NCI-H446 treated with DMSO at 0.1 percent for 48 hours (cell line): ENCODE measurements around the gene ZNF536.
A peak's percentile ranks its signal among the peaks of the same experiment; 100 is the strongest.
"Not testable (repeated sequence)": the region's sequence is repeated elsewhere in the genome, so short reads cannot be mapped to it uniquely, and the experiment has no call there.

Experiments used
- DNase-seq: peaks from one replicate; lab custom pipeline; 2025; lab: John Stamatoyannopoulos, UW

The ZNF536 gene

DNA sequence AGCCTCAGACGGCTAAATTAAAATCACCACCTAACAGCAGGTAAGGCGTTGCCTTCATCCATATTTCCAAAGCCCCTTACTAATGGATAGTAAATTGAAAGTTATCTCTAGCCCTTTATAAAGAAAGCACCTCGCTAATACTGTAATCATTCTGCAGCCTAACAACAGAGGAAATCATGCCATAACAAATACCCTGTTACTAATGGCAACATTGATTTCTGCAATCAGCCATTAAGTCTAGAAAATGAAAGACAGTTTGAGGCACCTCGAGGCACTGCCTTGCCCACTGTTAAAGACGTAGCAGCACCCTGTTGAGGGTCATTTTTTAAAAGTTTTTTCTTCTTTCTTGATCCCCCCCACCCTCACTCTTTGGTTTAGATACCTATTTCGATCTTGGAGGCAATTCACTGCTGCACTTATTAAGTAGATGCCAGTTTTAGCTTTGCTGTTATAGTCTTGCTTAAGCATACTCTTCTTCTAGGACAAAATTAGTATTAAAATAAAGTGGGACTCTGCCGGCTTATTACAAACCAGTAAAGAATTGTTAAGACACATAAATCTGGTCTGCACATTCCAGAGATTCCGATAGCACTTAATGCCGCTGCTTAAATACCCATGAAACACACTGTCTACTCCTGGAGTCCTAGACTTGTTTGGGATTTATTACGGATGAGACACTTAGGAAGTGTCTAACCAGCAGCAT lies 74.8 kb downstream of the ZNF536 start:
- no peak for DNase-seq

DNA sequence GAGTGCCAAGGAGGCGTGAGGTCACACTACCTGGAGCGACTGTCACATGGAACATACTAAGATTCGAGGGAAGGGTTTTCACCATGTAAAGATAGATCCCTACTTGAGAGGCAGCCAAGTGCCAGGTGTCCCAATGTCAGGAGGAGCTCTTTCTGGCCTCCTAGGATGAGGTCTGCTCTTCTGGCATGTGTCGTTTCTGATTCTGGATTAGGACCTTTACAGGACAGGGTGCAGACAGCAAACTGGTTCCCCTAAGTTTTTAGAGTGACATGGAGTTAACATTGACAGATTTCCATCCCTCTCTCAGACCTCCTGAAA lies 75.3 kb downstream of the ZNF536 start:
- DNase-seq: no peak

DNA sequence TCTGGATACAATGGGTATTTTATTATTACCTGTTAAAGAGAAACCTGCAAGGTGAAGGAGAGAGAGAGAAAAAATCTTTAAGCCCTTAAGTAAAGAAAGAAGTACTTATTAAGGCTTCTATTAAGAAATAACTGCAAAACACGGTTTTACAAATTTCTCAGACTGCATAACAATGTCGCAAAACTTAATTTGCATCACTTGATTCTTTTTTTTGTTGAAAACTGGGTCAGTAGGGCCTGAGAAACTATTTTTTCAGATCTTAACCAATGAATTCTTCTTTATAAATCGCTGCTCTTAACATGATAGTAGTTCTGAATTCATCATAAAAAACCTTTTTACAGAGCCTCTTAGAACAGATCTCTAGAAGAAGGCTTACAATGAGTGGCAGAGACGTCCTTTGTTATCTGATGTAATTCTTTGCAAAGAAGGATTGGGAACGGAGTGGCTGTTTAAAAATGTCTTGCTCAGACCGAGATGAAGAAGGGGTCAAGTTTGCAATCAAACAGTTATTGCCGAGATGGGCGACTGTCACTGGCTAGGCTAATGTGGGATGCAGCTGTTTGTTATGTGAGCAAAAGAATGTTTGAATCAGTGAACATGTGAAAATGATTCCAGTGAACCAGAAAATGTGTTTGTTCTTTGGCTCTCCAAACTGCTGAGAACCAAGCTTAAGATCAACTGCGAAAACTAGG lies 76.3 kb downstream of the ZNF536 start:
- DNase-seq: no peak

DNA sequence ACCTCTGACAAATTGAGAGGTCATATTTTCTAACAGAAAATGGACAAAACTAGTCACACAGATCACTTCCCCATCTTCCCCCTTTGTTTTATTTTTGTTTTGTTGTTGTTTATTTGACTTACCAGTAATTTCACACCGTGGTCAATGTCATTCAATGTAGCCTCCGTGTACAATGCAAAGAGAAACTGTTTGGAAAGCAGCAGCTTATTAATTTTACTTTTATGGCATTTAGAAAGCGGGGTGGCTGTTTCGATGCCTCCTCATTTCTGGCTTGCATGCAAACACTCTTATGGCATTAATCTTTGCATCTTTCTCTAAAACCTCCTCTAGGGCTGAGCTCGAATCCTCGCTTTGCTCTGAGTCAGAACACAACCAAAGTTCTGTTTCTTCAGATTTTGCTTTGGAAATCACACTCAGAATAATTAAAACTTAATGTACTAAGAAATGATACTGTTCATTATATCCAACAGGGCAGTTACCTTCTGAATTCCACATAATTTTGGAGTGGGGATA lies 77.0 kb downstream of the ZNF536 start:
- no peak for DNase-seq

DNA sequence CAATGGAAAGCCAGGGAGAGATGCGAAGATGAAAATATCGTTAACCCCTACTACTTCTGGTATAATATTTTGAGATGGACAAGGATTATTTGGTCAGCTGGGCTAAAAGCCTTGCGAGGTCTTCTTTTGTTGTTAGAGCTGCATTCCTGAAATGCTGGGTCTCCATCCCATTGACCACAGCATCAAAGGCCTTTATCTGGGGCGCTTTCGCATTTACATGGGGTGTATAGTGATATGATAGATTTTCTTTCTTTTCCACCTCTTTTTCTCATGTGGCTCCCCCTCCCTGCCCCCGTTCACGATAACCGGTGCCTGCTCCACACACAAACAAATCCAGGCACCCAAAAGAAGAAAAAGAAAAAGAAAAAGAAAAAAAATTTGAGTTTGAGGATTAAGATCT lies 77.5 kb downstream of the ZNF536 start:
- no peak for DNase-seq

DNA sequence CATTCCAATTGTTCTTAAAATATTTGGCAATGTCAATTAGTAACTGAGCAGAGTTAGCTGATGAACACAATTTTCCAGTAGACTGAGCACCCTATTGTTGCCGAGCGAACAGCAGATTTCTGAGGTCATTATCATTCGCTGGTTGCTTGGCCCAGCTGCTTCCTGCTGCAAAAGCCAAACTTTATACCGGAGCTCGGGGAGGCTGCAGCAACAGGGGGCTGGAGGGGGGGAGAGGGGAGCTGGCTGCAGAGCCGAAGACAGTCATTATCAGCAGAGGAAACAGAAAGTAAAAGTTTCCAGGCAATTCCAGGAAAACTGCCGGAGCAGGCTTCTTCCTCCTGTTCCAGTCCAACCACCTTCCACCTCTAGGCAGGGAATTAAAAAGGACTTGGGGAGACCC lies 77.9 kb downstream of the ZNF536 start:
- DNase-seq: peak; percentile 75

DNA sequence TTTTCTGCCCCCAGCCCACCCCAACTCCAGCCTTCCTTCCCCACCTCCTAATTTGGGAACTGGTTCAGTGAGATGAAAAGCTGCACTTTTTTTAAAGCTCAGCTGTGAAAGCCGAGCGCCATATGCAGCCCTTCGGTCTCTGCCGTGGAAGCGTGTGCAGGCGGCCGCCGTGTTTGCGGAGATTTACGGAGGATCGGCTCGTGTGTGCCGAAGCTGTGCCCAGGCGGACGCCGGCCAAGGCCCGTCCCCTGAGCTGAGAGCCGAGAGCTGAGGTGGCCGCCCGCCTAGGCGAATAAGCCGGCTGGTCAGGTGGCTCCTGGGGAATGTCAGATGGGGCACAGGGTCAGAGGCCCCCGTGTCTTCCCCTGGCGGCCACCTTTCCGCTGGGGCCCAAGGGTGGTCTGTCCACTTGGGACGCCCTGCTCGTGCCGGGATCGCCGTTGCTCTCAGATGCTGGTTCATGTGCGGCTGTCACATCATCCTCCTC lies 78.7 kb downstream of the ZNF536 start:
- DNase-seq: no peak

DNA sequence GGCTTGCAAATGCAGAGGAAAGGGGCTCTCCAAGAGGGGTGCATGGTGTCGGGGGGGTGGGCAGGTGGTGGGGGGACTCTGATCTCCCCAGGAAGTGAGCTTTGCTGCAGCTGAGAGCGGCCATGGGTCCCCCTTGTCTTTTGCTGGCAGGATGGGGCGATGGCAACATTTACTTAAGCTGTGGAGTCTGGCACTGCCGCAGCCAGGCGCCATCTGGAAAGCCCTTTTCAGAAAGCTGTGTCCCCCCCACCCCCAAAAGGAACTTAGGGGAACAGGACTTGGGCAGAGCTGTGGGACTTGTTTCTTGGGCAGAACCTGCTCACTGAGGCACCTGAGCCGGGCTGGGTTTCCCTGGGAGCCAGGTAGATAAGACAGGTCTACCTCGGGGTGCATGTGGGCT lies 80.7 kb downstream of the ZNF536 start:
- DNase-seq: no peak

DNA sequence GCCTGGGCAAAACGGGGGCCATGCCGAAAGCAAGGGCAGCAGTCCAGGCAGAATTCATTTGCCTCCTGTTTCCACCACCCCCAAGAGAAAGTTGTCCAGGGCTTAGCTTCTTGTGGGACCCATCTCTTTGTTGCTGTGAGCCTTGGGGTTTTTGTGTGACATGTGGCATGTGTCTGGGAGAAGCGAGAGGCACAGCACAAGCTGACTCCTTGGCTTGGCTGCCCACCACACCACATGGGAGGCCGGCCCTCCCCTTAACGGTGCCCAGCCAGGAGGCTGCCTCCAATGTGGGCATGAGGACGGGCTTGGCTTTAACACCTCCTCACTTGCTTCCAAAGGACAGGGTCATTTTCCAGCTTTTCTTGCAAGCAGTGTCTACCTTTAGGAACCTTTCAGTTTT lies 81.6 kb downstream of the ZNF536 start:
- no peak for DNase-seq

DNA sequence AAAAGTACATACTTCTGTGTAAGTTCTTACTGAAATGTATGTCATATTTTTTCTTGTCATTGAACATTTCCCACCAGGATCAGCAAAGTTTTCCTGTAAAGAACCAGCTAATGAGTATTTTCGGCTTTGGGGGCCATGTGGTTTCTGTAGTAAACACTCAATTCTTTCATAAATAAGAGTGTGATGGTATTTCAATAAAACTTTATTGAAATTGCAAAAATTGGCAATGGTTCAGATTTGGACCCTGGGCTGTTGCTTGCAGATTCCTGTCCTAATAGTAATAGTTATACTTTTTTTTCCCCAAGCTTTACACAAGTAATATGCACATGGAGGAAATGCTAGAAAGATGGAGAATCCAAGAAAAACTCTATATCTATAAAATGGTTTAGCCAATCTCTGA lies 83.7 kb downstream of the ZNF536 start:
- no peak for DNase-seq

DNA sequence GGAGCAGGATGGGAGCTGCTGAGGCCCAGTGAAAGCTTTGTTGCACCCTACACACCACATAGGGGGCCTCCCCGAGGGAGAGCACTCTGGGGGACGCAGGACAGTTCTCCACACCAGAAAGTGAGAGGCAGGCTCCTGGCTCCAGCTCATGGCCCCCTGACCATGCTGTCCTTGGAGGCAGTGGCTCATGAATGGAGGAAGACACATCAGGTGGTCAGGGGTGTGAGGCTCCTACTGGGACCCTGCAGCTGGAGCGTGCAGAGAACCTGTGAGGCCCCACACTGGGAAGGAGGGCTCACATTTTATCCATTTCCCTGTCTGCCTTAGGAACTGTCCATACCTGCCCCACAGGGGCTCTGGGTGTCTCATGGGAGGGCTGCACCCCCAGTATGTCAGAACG lies 85.3 kb downstream of the ZNF536 start:
- no peak for DNase-seq

DNA sequence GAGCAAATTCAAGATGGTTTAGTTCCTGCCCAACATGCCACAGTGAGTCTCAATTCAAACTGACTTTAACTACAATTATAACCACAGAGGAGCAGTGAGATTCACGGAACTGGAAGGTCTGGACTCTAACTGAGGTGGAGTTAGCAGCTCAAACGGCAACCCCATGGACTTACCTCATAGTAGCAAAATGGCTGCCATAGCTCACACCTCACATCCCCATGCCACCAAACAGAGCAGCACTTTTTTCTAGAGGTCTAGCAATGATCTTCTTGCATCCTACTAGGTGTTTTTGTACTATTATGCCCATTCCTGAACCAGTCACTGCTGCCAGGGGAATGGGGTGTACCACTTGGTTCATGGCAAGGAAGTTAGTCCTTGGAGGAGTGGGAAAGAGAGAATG lies 87.7 kb downstream of the ZNF536 start:
- no peak for DNase-seq

DNA sequence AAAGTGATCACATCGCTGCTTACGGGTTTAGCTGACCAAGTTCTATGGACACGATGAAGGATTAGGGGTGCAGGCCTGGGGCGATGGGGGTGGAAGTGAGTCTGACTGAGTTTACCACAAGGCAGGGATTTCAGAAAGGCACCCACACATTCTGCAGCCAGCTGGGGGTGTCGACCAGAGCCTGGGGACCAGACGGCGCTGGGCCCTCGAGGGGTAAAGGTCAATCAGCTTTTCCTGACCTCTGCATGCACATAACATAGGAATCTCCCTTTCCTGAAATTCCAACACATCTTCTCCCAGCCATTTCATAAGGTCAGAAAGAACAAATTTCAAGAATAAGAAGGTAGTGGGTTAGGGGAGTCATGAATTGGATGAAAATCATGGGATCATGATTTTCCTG lies 92.0 kb downstream of the ZNF536 start:
- DNase-seq: no peak

DNA sequence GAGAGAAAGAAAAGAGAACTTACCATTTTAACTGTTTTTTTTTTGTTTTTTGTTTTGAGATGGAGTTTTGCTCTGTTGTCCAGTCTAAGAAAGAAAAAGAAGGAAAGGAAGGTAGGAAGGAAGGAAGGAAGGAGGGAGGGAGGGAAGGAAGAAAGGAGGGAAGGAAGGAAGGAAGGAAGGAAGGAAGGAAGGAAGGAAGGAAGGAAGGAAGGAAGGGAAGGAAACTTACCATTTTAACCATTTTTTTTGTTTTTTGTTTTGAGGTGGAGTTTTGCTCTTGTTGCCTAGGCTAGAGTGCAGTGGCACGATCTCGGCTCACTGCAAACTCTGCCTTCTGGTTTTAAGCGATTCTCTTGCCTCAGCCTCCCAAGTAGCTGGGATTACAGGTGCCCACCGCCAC lies 94.4 kb downstream of the ZNF536 start:
- DNase-seq: not testable (repeated sequence)

DNA sequence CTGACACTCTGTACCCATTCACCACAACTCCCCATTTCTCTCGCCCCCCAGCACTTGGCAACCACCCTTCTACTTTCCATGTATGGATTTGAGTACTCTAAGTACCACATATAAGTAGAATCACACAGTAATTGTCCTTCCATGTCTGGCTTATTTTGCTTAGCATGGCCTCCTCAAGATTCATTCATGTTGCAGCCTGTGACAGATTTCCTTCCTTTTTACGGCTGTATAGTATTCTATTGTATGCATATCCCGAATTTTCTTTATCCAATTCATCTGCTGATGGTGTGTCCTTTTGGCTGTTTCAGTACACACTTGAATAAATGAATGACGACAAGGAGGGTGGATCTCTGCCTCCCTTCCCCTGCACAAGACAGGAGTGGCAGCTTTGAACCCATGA lies 95.1 kb downstream of the ZNF536 start:
- DNase-seq: no peak

DNA sequence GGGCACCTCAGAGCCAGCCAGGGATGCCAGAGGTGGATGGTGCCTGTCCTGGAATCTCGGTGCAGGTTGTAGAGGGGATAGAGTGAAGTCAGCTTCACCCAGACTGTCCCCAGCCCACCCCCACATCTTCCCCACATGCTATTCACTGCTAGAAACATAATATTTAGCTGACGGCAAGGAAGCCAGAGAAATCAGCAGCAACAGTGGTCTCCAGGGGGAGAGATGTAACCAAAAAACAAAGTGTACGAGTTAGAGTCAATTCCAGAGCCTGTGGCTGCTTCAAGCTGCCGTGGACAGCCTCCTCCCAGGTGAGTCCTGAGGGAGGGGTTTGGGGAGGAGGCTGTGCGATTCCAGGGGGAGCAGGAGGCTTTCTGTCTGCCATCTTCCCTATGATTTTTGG lies 97.6 kb downstream of the ZNF536 start:
- DNase-seq: no peak

DNA sequence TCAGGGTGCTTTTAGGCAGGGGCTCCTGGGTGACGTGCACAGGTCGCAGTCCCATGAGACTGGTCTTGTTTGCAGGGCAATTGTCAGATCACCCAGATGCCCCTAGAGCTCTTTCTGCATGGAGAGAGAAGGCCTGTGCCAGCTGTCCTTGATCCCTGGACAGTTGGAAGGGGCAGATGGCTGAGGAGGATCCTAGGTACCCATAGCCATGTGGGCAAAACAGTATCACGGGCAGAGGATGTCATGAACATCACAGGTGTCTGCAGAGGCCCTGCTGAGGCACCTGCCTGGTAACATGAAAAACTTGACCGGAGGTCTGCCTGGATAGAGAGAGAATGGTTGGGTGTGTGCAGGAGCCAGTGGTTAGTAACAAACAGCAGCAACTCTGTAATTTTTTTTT lies 99.3 kb downstream of the ZNF536 start:
- no peak for DNase-seq

DNA sequence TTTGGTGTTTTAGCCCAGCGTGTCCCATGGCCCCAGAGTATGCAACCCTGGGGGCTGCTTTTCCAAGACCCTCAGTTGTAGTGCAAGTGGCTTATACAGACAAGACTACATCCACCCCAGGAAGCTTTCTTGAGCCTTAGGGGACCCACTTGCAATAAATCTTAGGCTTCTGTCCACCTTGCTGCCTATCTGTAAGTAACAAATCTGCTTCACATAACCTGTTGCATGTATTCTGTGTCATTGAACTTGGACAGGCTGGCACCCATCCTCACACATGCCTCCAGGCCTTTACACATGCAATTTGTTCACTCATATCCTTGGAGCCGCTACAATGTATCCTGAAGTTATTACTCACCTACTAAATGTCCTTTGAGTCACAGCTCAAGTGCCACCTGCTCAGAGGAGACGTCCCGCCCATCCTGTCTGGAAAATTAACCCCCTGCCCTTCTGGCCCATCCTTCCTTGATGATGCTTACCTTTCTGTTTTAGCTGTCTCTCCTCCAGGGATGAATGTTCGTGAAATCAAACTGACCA lies 101.2 kb downstream of the ZNF536 start:
- no peak for DNase-seq

DNA sequence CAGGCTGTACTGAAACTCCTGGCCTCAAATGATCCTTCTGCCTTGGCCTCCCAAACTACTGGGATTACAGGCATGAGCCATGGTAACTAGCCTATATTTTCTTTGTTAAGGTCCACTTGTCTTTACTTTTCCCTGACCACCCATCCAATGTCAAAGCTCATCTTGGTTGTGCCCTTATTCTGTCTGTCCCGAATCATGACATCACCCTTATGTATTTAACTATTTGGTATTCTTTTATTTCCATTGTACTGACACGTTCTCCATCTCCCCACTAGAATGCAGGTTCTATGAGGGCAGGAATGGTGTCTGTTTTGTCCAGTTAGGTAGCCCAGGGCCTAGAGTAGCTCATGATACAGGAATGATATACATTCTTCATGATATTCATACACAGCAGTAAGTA lies 104.8 kb downstream of the ZNF536 start:
- no peak for DNase-seq

DNA sequence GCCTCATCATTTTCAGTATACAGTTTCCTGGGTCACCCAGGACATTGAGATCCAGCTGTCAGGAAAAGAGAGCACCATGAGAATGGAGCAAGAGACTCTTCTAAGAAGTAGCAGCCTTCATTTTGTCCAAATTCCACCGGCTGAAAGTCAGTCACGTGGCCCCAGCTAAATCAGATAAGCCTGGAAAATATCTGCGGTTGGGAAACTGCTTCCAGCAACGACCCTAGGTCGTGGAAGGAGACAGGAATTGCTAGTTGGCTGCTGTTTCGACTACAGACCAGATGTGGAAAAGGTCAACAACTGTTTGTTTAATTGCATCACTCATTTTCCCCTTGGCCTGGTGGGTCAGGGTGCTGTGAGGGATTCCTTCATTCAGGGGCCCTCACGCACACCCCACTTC lies 107.0 kb downstream of the ZNF536 start:
- DNase-seq: no peak

DNA sequence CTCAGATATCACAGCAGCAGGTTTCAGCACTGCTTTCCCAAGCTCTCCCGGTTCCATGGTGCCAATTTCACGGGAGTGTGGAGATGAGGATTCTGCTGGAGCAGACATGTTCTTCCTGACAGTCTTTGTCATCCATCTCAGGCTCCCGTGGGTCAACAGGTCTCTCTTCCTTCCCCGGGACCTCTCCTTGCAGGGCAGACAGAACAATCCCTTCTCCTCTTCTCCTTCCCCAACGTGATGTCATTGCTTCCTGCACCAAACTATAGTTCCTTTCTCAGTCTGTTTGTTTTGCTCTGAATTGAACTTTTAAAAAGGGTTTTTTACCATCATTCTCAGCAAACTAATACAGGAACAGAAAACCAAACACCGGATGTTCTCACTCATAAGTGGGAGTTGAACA lies 107.9 kb downstream of the ZNF536 start:
- DNase-seq: no peak

DNA sequence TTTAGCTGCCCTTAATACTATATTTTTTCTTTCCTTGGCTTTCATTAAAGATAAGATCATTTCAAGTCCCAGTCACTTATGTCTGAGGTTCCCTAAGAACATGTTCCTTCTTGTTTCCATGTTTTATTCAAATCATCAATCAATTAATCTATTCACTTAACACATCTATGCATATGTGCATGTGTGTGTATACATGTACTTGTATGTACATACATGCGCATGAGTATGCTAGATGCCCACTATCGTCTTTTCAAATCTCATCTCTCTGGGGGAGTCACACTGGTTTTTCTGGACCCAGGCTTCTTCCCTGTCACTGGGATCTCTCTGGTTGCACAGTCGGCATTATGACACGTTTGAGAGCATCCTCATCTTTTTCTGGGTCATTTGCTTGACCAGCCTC lies 108.9 kb downstream of the ZNF536 start:
- no peak for DNase-seq

DNA sequence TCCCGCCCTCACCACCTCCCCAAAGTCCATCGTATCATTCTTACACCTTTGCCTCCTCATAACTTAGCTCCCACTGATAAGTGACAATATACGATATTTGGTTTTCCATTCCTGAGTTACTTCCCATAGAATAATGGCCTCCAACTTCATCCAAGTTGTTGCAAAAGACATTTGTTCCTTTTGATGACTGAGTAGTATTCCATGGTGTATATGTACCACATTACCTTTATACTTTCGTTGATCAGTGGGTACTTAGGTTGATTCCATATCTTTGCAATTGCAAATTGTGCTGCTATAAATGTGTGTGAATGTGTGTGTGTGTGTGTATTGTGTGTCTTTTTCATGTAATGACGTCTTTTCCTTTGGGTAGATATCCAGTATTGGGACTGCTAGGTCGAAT lies 109.6 kb downstream of the ZNF536 start:
- DNase-seq: no peak

DNA sequence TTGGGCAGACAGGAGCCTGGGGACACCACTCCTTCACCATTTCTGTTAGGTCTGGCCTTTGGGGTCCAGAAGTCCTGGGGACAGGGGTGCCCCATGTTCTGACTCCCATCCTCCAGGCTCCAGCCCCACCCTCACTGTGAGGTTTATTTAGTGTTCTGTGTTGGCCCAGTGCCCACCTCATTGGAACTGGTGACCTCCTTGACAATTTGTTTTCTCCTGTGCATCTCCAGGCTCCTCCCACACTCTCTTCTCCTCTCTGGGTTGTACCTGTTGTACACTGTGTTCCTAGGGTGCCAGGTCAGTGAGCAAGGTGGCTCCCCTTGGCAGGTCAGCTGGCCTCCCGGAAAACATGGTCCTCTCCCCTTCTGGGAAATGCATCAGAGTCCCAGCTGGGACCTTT lies 110.8 kb downstream of the ZNF536 start:
- no peak for DNase-seq
